A549 (cell line): ENCODE data around the gene ECEL1. TPM values are rescaled to one million over a fixed set of nuclear protein-coding genes. Genes with fewer than 3 reads are reported as not detected.
A peak's percentile ranks its signal among the peaks of the same experiment; 100 is the strongest.

Source experiments
- ATAC-seq, 2 experiments: fragments of 200-7000 bp in 1 of 2; fragments of >200 bp in 1 of 2; cut with Nextera tagmentation in 1 of 2; cut with Tn5 transposase in 1 of 2; 3 replicates each; pipeline versions ENCODE4 v1.8.0 to v1.9.1; 2018 to 2020; ENCODE audit warnings: mild to moderate bottlenecking in 1 of 2, moderate library complexity in 1 of 2
- CTCF ChIA-PET: fragments of 300-600 bp; sonication (Branson Sonifier 250); formaldehyde crosslinking; extraction: SDS; loops from one replicate; lab custom pipeline; 2021; ENCODE audit warnings: antibody characterized with exemption, inconsistent platforms; lab: Yijun Ruan, JAX
- POLR2A ChIA-PET: fragments of 350-600 bp; formaldehyde crosslinking; extraction: SDS; loops from one replicate; lab custom pipeline; 2021; ENCODE audit warnings: antibody characterized with exemption, inconsistent platforms; lab: Yijun Ruan, JAX
- DNase-seq, 2 experiments: peaks; one replicate each; pipeline versions ENCODE4 v3.0.0 to v3.0.0-alpha.2; 2011 to 2016; ENCODE audit warnings: low read depth in 1 of 2, low spot score in 1 of 2
- FAIRE-seq: peaks from 2 replicates; lab custom pipeline; 2011; peaks lifted over from hg19 to GRCh38; lab: Jason Lieb, UNC
- H3K27ac ChIP-seq, 2 experiments: fragments of >200 bp; sonication (Bioruptor Twin); formaldehyde crosslinking; 3 replicates each; pipeline ENCODE4 v1.5.1; 2016 to 2017
- H3K4me1 ChIP-seq: fragments of >200 bp; sonication (Bioruptor Twin); formaldehyde crosslinking; 3 replicates; pipeline ENCODE4 v1.6.1; 2016
- H3K4me2 ChIP-seq: fragments of >200 bp; sonication (Bioruptor Twin); formaldehyde crosslinking; 3 replicates; pipeline ENCODE4 v1.6.1; 2016
- H3K4me3 ChIP-seq: fragments of >200 bp; sonication (Bioruptor Twin); formaldehyde crosslinking; 3 replicates; pipeline ENCODE4 v1.5.1; 2016
- H3K9me3 ChIP-seq: fragments of >200 bp; sonication (Bioruptor Twin); formaldehyde crosslinking; 3 replicates; pipeline ENCODE4 v1.6.1; 2016
- CBX2 ChIP-seq: fragments of 200-600 bp; sonication (generic); IDR thresholded peaks from 2 replicates; pipeline ENCODE4 v1.6.1; 2016; ENCODE audit warnings: low read depth, mild to moderate bottlenecking, borderline replicate concordance
- CHD2 ChIP-seq: fragments of 150-350 bp; IDR thresholded peaks from 2 replicates; pipeline ENCODE4 v1.6.1; 2014; ENCODE audit warnings: low read length; ENCODE audit not compliant: partially characterized antibody
- CTCF ChIP-seq: fragments of >200 bp; sonication (Bioruptor Twin); formaldehyde crosslinking; IDR thresholded peaks from 3 replicates; pipeline ENCODE4 v1.5.1; 2016
- E2F6 ChIP-seq: IDR thresholded peaks from 2 replicates; pipeline ENCODE4 v1.6.1; 2012; ENCODE audit warnings: low read depth, borderline replicate concordance
- EHF ChIP-seq: fragments of 250-450 bp; sonication (Bioruptor Pico); IDR thresholded peaks from 2 replicates; pipeline ENCODE4 v1.5.0; 2020; ENCODE audit warnings: mild to moderate bottlenecking
- ELK1 ChIP-seq: fragments of 150-350 bp; IDR thresholded peaks from 2 replicates; pipeline ENCODE4 v1.6.1; 2014; ENCODE audit warnings: low read depth, mild to moderate bottlenecking, low read length
- ESRRA ChIP-seq: fragments of 150-350 bp; IDR thresholded peaks from 2 replicates; pipeline ENCODE4 v1.6.1; 2014; ENCODE audit warnings: mild to moderate bottlenecking, low read length, borderline replicate concordance
- FOSB ChIP-seq: fragments of 250-450 bp; sonication (Bioruptor Pico); IDR thresholded peaks from 2 replicates; pipeline ENCODE4 v1.5.0; 2020; ENCODE audit warnings: mild to moderate bottlenecking, moderate library complexity
- FOSL2 ChIP-seq, 2 experiments: fragments of 450-650 bp in 1 of 2; fragments of >200 bp in 1 of 2; sonication (Bioruptor Twin) in 1 of 2; formaldehyde crosslinking; IDR thresholded peaks; 2 replicates each; pipeline versions ENCODE4 v1.5.0 to v1.6.1; 2016 to 2020; ENCODE audit warnings: mild to moderate bottlenecking in 1 of 2, moderate library complexity in 1 of 2
- GATA3 ChIP-seq: IDR thresholded peaks from 2 replicates; pipeline ENCODE4 v1.6.1; 2012; ENCODE audit warnings: borderline replicate concordance
- HES2 ChIP-seq: fragments of >200 bp; sonication (Bioruptor Twin); formaldehyde crosslinking; IDR thresholded peaks from 2 replicates; pipeline ENCODE4 v1.6.1; 2016
- HOXB13 ChIP-seq: fragments of 250-450 bp; sonication (Bioruptor Pico); IDR thresholded peaks from 2 replicates; pipeline ENCODE4 v1.5.0; 2020; ENCODE audit warnings: low read depth, mild to moderate bottlenecking, moderate library complexity
- HOXB5 ChIP-seq: fragments of 250-450 bp; sonication (Bioruptor Pico); IDR thresholded peaks from 2 replicates; pipeline ENCODE4 v1.5.0; 2020; ENCODE audit warnings: mild to moderate bottlenecking, moderate library complexity
- KDM1A ChIP-seq: fragments of 200-600 bp; sonication (generic); IDR thresholded peaks from 2 replicates; pipeline ENCODE4 v1.6.1; 2016; ENCODE audit warnings: low read depth, mild to moderate bottlenecking
- KDM5A ChIP-seq: fragments of 200-600 bp; sonication (generic); IDR thresholded peaks from 2 replicates; pipeline ENCODE4 v1.6.1; 2016; ENCODE audit warnings: antibody characterized with exemption, mild to moderate bottlenecking
- MAFK ChIP-seq: fragments of 450-650 bp; IDR thresholded peaks from 2 replicates; pipeline ENCODE4 v1.6.1; 2014; ENCODE audit not compliant: partially characterized antibody
- NFE2L2 ChIP-seq: fragments of 150-350 bp; conservative IDR thresholded peaks from 2 replicates; pipeline ENCODE4 v1.6.1; 2014; ENCODE audit warnings: low read length
- PHF8 ChIP-seq: fragments of 200-600 bp; sonication (generic); IDR thresholded peaks from 2 replicates; pipeline ENCODE4 v1.6.1; 2016; ENCODE audit warnings: low read depth, mild to moderate bottlenecking, antibody characterized with exemption, moderate library complexity, borderline replicate concordance
- POLR2A ChIP-seq: IDR thresholded peaks from 2 replicates; pipeline ENCODE4 v1.6.1; 2012; ENCODE audit warnings: mild to moderate bottlenecking, low read length
- POLR2AphosphoS2 ChIP-seq: conservative IDR thresholded peaks from 2 replicates; pipeline ENCODE4 v1.6.1; 2012; ENCODE audit warnings: low read length, improper control_type of control experiment, inconsistent platforms
- REST ChIP-seq: fragments of 200-600 bp; sonication (generic); IDR thresholded peaks from 2 replicates; pipeline ENCODE4 v1.6.1; 2016; ENCODE audit warnings: antibody characterized with exemption, mild to moderate bottlenecking, moderate library complexity
- RFX5 ChIP-seq: fragments of 450-650 bp; IDR thresholded peaks from 2 replicates; pipeline ENCODE4 v1.7.1; 2014; ENCODE audit warnings: antibody characterized with exemption, mild to moderate bottlenecking, moderate library complexity
- TFCP2L1 ChIP-seq: fragments of 250-450 bp; sonication (Bioruptor Pico); IDR thresholded peaks from 2 replicates; pipeline ENCODE4 v1.5.0; 2021; ENCODE audit warnings: mild to moderate bottlenecking
- ZFP36 ChIP-seq: fragments of 450-650 bp; IDR thresholded peaks from 2 replicates; pipeline ENCODE4 v1.6.1; 2014; ENCODE audit warnings: borderline replicate concordance; ENCODE audit not compliant: partially characterized antibody
- WGBS: methylation state at CpG from one replicate; pipeline ENCODE4 v1.1.6; 2017; ENCODE audit errors: missing lambda C conversion rate; 5-methylcytosine and 5-hydroxymethylcytosine counted together
- polyA plus RNA-seq, 4 experiments: library from polyadenylated mRNA; depleted of rRNA in 3 of 4; stranded (reverse); fragments of >200 nt; fragmentation: RNase III in 1 of 4; extraction: RNeasy Plus Mini Kit Qiagen cat#74134 plus additional on column Dnase treatment in 1 of 4; gene quantifications; 2 replicates in 3 of 4; 3 replicates in 1 of 4; pipeline ENCODE4 v1.2.3, GENCODE V29; 2011 to 2017

The ECEL1 gene
- polyA plus RNA-seq, 2 of the 4 experiments (the other 2 are of a cell fraction), result 0.12 to 0.18 TPM

- ATAC-seq (no peak), FAIRE-seq (no peak), DNase-seq (no peak)
- POLR2A ChIA-PET, result no interaction called here
- no peak overlapping the region for H3K4me2 ChIP-seq
- peaks cover 5% of the 10 kb centered on the region for H3K4me1 ChIP-seq
- 74% methylated on average over 5 of the region's 7 CpGs for WGBS
- CTCF ChIA-PET, result interaction anchor here (1.4 to 7.9 kb wide), 3 partner anchors 10 to 64 kb away, joined by 5 to 77 read pairs (median 6); partner anchors contain the start of gene PRSS56
- TF ChIP-seq RFX5, result no peak
- no peak for TF ChIP-seq FOSL2 (IDR thresholded peaks at IDR 0.05)
- TF ChIP-seq FOSL2 (CRISPR knock-in tag; IDR thresholded peaks at IDR 0.05), result no peak
- TF ChIP-seq EHF, result no peak
- TF ChIP-seq HOXB13, result no peak
- TF ChIP-seq POLR2AphosphoS2, result no peak
- no peak overlapping the region for H3K4me3 ChIP-seq
- H3K27ac ChIP-seq, result no peak overlapping the region
- H3K9me3 ChIP-seq, result no peaks in the 10 kb centered on the region
Observed at GRCh38 chr2:232508251-232508650, 20.6 kb upstream of the ECEL1 start.

- TF ChIP-seq PHF8, result no peak
- TF ChIP-seq CBX2, result no peak
- no peak for TF ChIP-seq POLR2A
- TF ChIP-seq CHD2, result no peak
- no peak for TF ChIP-seq CTCF
- no peak for TF ChIP-seq ZFP36
- no peak for TF ChIP-seq ESRRA
- TF ChIP-seq KDM5A, result no peak
- no peak for TF ChIP-seq FOSB (CRISPR knock-in tag)
- no peak for TF ChIP-seq TFCP2L1 (CRISPR knock-in tag)
- TF ChIP-seq NFE2L2, result no peak
- TF ChIP-seq HES2, result no peak
- no peak for TF ChIP-seq REST
- TF ChIP-seq KDM1A, result no peak
- no peak for TF ChIP-seq GATA3
- no peak for TF ChIP-seq MAFK
- TF ChIP-seq ELK1, result no peak
- no peak for TF ChIP-seq HOXB5 (CRISPR knock-in tag)
- TF ChIP-seq E2F6, result no peak
- TF ChIP-seq, all 56 proteins: peak for 0
- H3K4me3 ChIP-seq, result no peak overlapping the region
- no peak for DNase-seq
- FAIRE-seq, result no peak
- POLR2A ChIA-PET, result no interaction called here
- peaks cover 20% of the 10 kb centered on the region for H3K4me1 ChIP-seq
- peak; percentile 46 to 48; a peak in 4 of 6 replicates for ATAC-seq
- no peak overlapping the region for H3K27ac ChIP-seq
- H3K4me2 ChIP-seq, result no peak overlapping the region
- WGBS, result 76% methylated on average over 2 of the region's 4 CpGs
- H3K9me3 ChIP-seq, result no peaks in the 10 kb centered on the region
- CTCF ChIA-PET, result interaction anchor here (2.2 to 7.9 kb wide), 2 partner anchors 12 to 15 kb away, joined by 6 to 77 read pairs; partner anchors contain the start of gene PRSS56
Observed at GRCh38 chr2:232506709-232507108, 19.1 kb upstream of the ECEL1 start.
